H1 (cell line): ENCODE results near the gene LDLRAD4. TPM values are rescaled to one million over a fixed set of nuclear protein-coding genes. Genes with fewer than 3 reads are reported as not detected.

Experiments used
- CTCF ChIA-PET: fragments of 300-600 bp; sonication (Branson Sonifier 250); formaldehyde crosslinking; loops from one replicate; lab custom pipeline; 2021; ENCODE audit not compliant: partially characterized antibody; lab: Charles Lee
- POLR2A ChIA-PET: fragments of 300-600 bp; sonication (Branson Sonifier 250); formaldehyde crosslinking; loops from one replicate; lab custom pipeline; 2021; ENCODE audit warnings: inconsistent platforms; ENCODE audit not compliant: partially characterized antibody; lab: Charles Lee
- DNase-seq, 2 experiments: peaks; one replicate each; pipeline versions ENCODE4 v3.0.0 to v3.0.0-alpha.2; 2010 to 2022; ENCODE audit warnings: low spot score in 2 of 2, low read depth in 1 of 2, mixed read lengths in 1 of 2
- FAIRE-seq: peaks from 2 replicates; lab custom pipeline; 2011; peaks lifted over from hg19 to GRCh38; lab: Jason Lieb, UNC
- H2AFZ ChIP-seq: 2 replicates; pipeline ENCODE4 v1.8.1; 2012; ENCODE audit warnings: low read length, inconsistent platforms
- H2AK5ac ChIP-seq: 2 replicates; pipeline ENCODE4 v1.6.1; 2013; ENCODE audit warnings: low read depth, low read length
- H2BK120ac ChIP-seq: replicated peaks from 2 replicates; pipeline ENCODE3; 2013; ENCODE audit warnings: low read depth, low read length, inconsistent platforms
- H2BK12ac ChIP-seq: 2 replicates; pipeline ENCODE4 v1.6.1; 2013; ENCODE audit warnings: low read depth, low read length
- H2BK15ac ChIP-seq: 2 replicates; pipeline ENCODE4 v1.6.1; 2013; ENCODE audit warnings: low read length
- H2BK20ac ChIP-seq: 2 replicates; pipeline ENCODE4 v1.6.1; 2013; ENCODE audit warnings: low read length
- H2BK5ac ChIP-seq: 2 replicates; pipeline ENCODE4 v1.6.1; 2013; ENCODE audit warnings: low read depth, low read length
- H3K14ac ChIP-seq: 2 replicates; pipeline ENCODE4 v1.6.1; 2013; ENCODE audit warnings: inconsistent platforms; ENCODE audit not compliant: insufficient read length
- H3K18ac ChIP-seq: 2 replicates; pipeline ENCODE4 v1.6.1; 2013; ENCODE audit warnings: low read length; ENCODE audit errors: extremely low read depth
- H3K23ac ChIP-seq: 2 replicates; pipeline ENCODE4 v1.6.1; 2013; ENCODE audit warnings: inconsistent platforms; ENCODE audit not compliant: insufficient read length
- H3K23me2 ChIP-seq: 2 replicates; pipeline ENCODE4 v1.6.1; 2013; ENCODE audit warnings: low read depth, low read length
- H3K27ac ChIP-seq: 2 replicates; pipeline ENCODE4 v1.6.1; 2011; ENCODE audit warnings: low read depth, low read length, inconsistent platforms
- H3K27me3 ChIP-seq, 4 experiments: replicated peaks in 1 of 4; 1 replicate in 1 of 4; 2 replicates in 3 of 4; pipeline versions ENCODE4 v1.6.1 to v1.8.1; 2011 to 2013; ENCODE audit warnings: low read length in 3 of 4, mild to moderate bottlenecking in 3 of 4, inconsistent platforms in 2 of 4, mixed read lengths in 2 of 4, moderate library complexity in 1 of 4; ENCODE audit not compliant: control insufficient read depth in 3 of 4, insufficient read depth in 3 of 4; ENCODE audit errors: extremely low read depth in 1 of 4
- H3K36me3 ChIP-seq, 4 experiments: 2 replicates each; pipeline versions ENCODE4 v1.6.1 to v1.8.1; 2011 to 2013; ENCODE audit warnings: mild to moderate bottlenecking in 4 of 4, low read length in 3 of 4, moderate library complexity in 2 of 4, control low read depth in 1 of 4, inconsistent platforms in 1 of 4; ENCODE audit not compliant: insufficient read depth in 4 of 4, control insufficient read depth in 2 of 4
- H3K4ac ChIP-seq: replicated peaks from 2 replicates; pipeline ENCODE3; 2013; ENCODE audit warnings: low read length, low read depth, mixed read lengths, inconsistent platforms; ENCODE audit not compliant: insufficient read length
- H3K4me1 ChIP-seq, 4 experiments: replicated peaks in 1 of 4; 1 replicate in 1 of 4; 2 replicates in 3 of 4; pipeline versions ENCODE4 v1.6.1 to v1.8.1; 2011 to 2013; ENCODE audit warnings: low read length in 3 of 4, inconsistent platforms in 2 of 4, mixed read lengths in 1 of 4; ENCODE audit not compliant: insufficient read depth in 4 of 4, control insufficient read depth in 3 of 4
- H3K4me2 ChIP-seq, 2 experiments: 2 replicates each; pipeline versions ENCODE4 v1.6.1 to v1.8.1; 2011 to 2013; ENCODE audit warnings: low read depth in 2 of 2, low read length in 2 of 2, control low read depth in 1 of 2, inconsistent platforms in 1 of 2, mild to moderate bottlenecking in 1 of 2; ENCODE audit not compliant: insufficient read depth in 1 of 2
- H3K4me3 ChIP-seq, 4 experiments: fragments of 200-600, 300-600 bp in 1 of 4; sonication (generic), shearing (Covaris generic), sonication (Bioruptor Twin) in 1 of 4; 2 replicates each; pipeline versions ENCODE4 v1.5.1 to v1.8.1; 2011 to 2016; ENCODE audit warnings: low read length in 4 of 4, low read depth in 3 of 4, control low read depth in 2 of 4, inconsistent platforms in 2 of 4, mild to moderate bottlenecking in 2 of 4, mixed read lengths in 1 of 4, moderate library complexity in 1 of 4; ENCODE audit not compliant: insufficient read depth in 2 of 4; ENCODE audit errors: extremely low read depth in 1 of 4
- H3K56ac ChIP-seq: replicated peaks from 2 replicates; pipeline ENCODE3; 2013; ENCODE audit warnings: low read depth, mild to moderate bottlenecking, mixed read lengths, low read length, inconsistent platforms; ENCODE audit not compliant: insufficient read length
- H3K79me1 ChIP-seq: 2 replicates; pipeline ENCODE4 v1.6.1; 2013; ENCODE audit warnings: low read depth, low read length, control low read depth
- H3K79me2 ChIP-seq, 2 experiments: 2 replicates each; pipeline versions ENCODE4 v1.6.1 to v1.8.1; 2012 to 2013; ENCODE audit warnings: low read length in 2 of 2, mild to moderate bottlenecking in 2 of 2, inconsistent platforms in 1 of 2; ENCODE audit not compliant: insufficient read depth in 2 of 2, control insufficient read depth in 1 of 2
- H3K9ac ChIP-seq, 4 experiments: replicated peaks in 1 of 4; 1 replicate in 1 of 4; 2 replicates in 3 of 4; pipeline versions ENCODE4 v1.6.1 to v1.8.1; 2011 to 2013; ENCODE audit warnings: low read depth in 3 of 4, low read length in 3 of 4, control low read depth in 2 of 4, mild to moderate bottlenecking in 2 of 4, moderate library complexity in 2 of 4, inconsistent platforms in 1 of 4; ENCODE audit errors: extremely low read depth in 1 of 4
- H3K9me3 ChIP-seq, 2 experiments: 2 replicates each; pipeline versions ENCODE4 v1.6.1 to v1.8.1; 2012 to 2013; ENCODE audit warnings: mild to moderate bottlenecking in 2 of 2, moderate library complexity in 2 of 2, control low read depth in 1 of 2, inconsistent platforms in 1 of 2, low read depth in 1 of 2, low read length in 1 of 2, mixed read lengths in 1 of 2; ENCODE audit not compliant: insufficient read depth in 2 of 2
- H4K20me1 ChIP-seq, 2 experiments: replicated peaks in 1 of 2; 2 replicates each; pipeline versions ENCODE3 to v1.8.1; 2011 to 2013; ENCODE audit warnings: inconsistent platforms in 2 of 2, low read length in 2 of 2, mild to moderate bottlenecking in 1 of 2; ENCODE audit not compliant: insufficient read depth in 2 of 2, control insufficient read depth in 1 of 2
- H4K5ac ChIP-seq: 2 replicates; pipeline ENCODE4 v1.6.1; 2013; ENCODE audit warnings: low read length, low read depth, mixed read lengths, inconsistent platforms; ENCODE audit not compliant: insufficient read length
- H4K8ac ChIP-seq: 2 replicates; pipeline ENCODE4 v1.8.0; 2013; ENCODE audit warnings: mild to moderate bottlenecking, moderate library complexity, low read length, inconsistent platforms; ENCODE audit not compliant: insufficient read depth; ENCODE audit errors: extremely low read depth
- H4K91ac ChIP-seq: replicated peaks from 2 replicates; pipeline ENCODE3; 2013; ENCODE audit warnings: low read length, mixed read lengths, inconsistent platforms; ENCODE audit not compliant: insufficient read length
- CHD2 ChIP-seq: IDR thresholded peaks from 2 replicates; pipeline ENCODE4 v1.6.1; 2012; ENCODE audit warnings: low read length, improper control_type of control experiment
- EP300 ChIP-seq, 2 experiments: IDR thresholded peaks; 1 replicate in 1 of 2; 2 replicates in 1 of 2; pipeline ENCODE4 v1.6.1; 2011 to 2012; ENCODE audit warnings: low read depth in 2 of 2, low read length in 2 of 2, mild to moderate bottlenecking in 2 of 2, borderline replicate concordance in 1 of 2, inconsistent platforms in 1 of 2, moderate library complexity in 1 of 2
- GABPA ChIP-seq: IDR thresholded peaks from 2 replicates; pipeline ENCODE4 v1.6.1; 2011; ENCODE audit warnings: mild to moderate bottlenecking, low read length, moderate library complexity, borderline replicate concordance; ENCODE audit not compliant: insufficient read depth
- TBP ChIP-seq: IDR thresholded peaks from 2 replicates; pipeline ENCODE4 v1.6.1; 2011; ENCODE audit warnings: low read depth, low read length, improper control_type of control experiment
- USF2 ChIP-seq: IDR thresholded peaks from 2 replicates; pipeline ENCODE4 v1.6.1; 2011; ENCODE audit warnings: low read length, improper control_type of control experiment
- WGBS, 2 experiments: shearing (Covaris generic) in 1 of 2; methylation state at CpG; one replicate each; pipeline versions ENCODE4 v1.1.6 to v1.1.7; 2013 to 2015; ENCODE audit warnings: low lambda C conversion rate in 2 of 2, mixed read lengths in 2 of 2, inconsistent platforms in 1 of 2, low coverage in 1 of 2, missing lambda C conversion rate in 1 of 2; ENCODE audit not compliant: insufficient replicate concordance in 2 of 2, insufficient coverage in 1 of 2, insufficient read length in 1 of 2; ENCODE audit errors: extremely low coverage in 1 of 2, missing lambda C conversion rate in 1 of 2; 5-methylcytosine and 5-hydroxymethylcytosine counted together
- polyA plus RNA-seq, 7 experiments: library from polyadenylated mRNA; depleted of rRNA in 3 of 7; stranded (reverse) in 5 of 7; unstranded in 2 of 7; fragments of >200 nt in 5 of 7; fragments of 200-250 nt in 2 of 7; gene quantifications; 1 replicate in 5 of 7; 2 replicates in 1 of 7; 4 replicates in 1 of 7; pipeline versions ENCODE4 v1.2.1 to v1.2.3, GENCODE V29; 2011 to 2013; ENCODE audit warnings: missing spikeins in 2 of 7, mixed read lengths in 2 of 7
- total RNA-seq: library from RNA; stranded (reverse); fragmentation: NEBNext Ultra II Directional; extraction: Animal tissue kit (Norgen Biotek cat#: 25700); gene quantifications from 2 replicates; pipeline ENCODE4 v1.2.1, GENCODE V29; 2021

Gene LDLRAD4
- total and polyA plus RNA-seq, 2 of the 8 experiments (the other 6 are each of a cell fraction or from before 2014, with no cell fraction given) = 0.77 to 1.4 TPM

- CTCF ChIA-PET = interaction anchor here (1.4 kb wide), 1 partner anchor 10 kb away, joined by 3 read pairs; no protein-coding TSS in a partner anchor
- H3K4me2 ChIP-seq = peak overlapping the region; percentile 59 to 66
Observed at GRCh38 chr18:13610555-13611141, 392.1 kb downstream of the LDLRAD4 start.

More at GRCh38 chr18:13610555-13611141, 392.1 kb downstream of the LDLRAD4 start:
- Histone ChIP-seq H2BK120ac (no peak overlapping the region), H3K23me2 (no peaks in the 10 kb centered on the region), H2BK12ac (no peak overlapping the region), H3K14ac (no peak overlapping the region), H3K27ac (no peak overlapping the region), H2AK5ac (no peak overlapping the region), H4K91ac (no peak overlapping the region), H3K27me3 (peaks cover 0 to 30% (median 27%) of the 10 kb centered on the region in 4 experiments; a peak in 5 of 7 replicates), H3K4me3 (peak overlapping the region in 1 of 4 experiments; percentile 50; a peak in 4 of 8 replicates), H4K5ac (no peak overlapping the region), H3K79me2 (no peaks in the 10 kb centered on the region), H2BK20ac (no peak overlapping the region), H4K20me1 (peaks cover 0 to 2% of the 10 kb centered on the region in 2 experiments), H3K4ac (no peak overlapping the region), H3K9ac (no peak overlapping the region; a peak in 1 of 7 replicates), H3K36me3 (no peaks in the 10 kb centered on the region), H2BK15ac (no peak overlapping the region), H3K79me1 (no peaks in the 10 kb centered on the region), H3K56ac (no peak overlapping the region), H3K18ac (no peak overlapping the region), H3K9me3 (no peaks in the 10 kb centered on the region), H2AFZ (no peak overlapping the region), H3K4me1 (peaks cover 0 to 14% (median 6%) of the 10 kb centered on the region in 4 experiments; a peak in 4 of 7 replicates), H2BK5ac (no peak overlapping the region), H3K23ac (no peak overlapping the region), H4K8ac (peak overlapping the region; percentile 81; the same call in 1 of the 2 replicates)
- TF ChIP-seq CHD2 (no peak), USF2 (0 out of 2 replicates have a peak, but pooled peaks have one; percentile 7), TBP (no peak), EP300 (IDR thresholded peaks at IDR 0.05; ENCODE audit: borderline replicate concordance in 1 of 2, low read depth in 2 of 2, low read length in 2 of 2) (no peak), GABPA (no peak)
- WGBS, 2 experiments = 84% methylated on average over 11 of the region's 11 CpGs; no CpG with 5 or more reads in 1 of the 2 experiments
- POLR2A ChIA-PET = interaction anchor here (0.5 kb wide), 1 partner anchor 519 kb away, joined by 3 read pairs; no protein-coding TSS in a partner anchor
- DNase-seq (no peak), FAIRE-seq (no peak)
